Ectodermal cell (in vitro differentiated cells): ENCODE data around the gene BCL11A.
"Not testable (repeated sequence)": the region's sequence is repeated elsewhere in the genome, so short reads cannot be mapped to it uniquely, and the experiment has no call there.

Experiments used
- H3K27ac ChIP-seq: 2 replicates; pipeline ENCODE4 v1.7.0; 2013; ENCODE audit warnings: mild to moderate bottlenecking, low read depth, low read length; ENCODE audit not compliant: insufficient read depth, poor library complexity, severe bottlenecking
- H3K27me3 ChIP-seq: 2 replicates; pipeline ENCODE4 v1.7.0; 2013; ENCODE audit warnings: mild to moderate bottlenecking, low read length; ENCODE audit not compliant: insufficient read depth, control insufficient read depth, poor library complexity, severe bottlenecking
- H3K36me3 ChIP-seq: one replicate; pipeline ENCODE4 v1.7.0; 2013; ENCODE audit warnings: low read length; ENCODE audit not compliant: control insufficient read depth, insufficient read depth
- H3K4me1 ChIP-seq: one replicate; pipeline ENCODE4 v1.7.0; 2013; ENCODE audit warnings: low read length; ENCODE audit not compliant: control insufficient read depth, insufficient read depth
- H3K4me3 ChIP-seq: 2 replicates; pipeline ENCODE4 v1.7.0; 2013; ENCODE audit warnings: low read depth, low read length, control low read depth; ENCODE audit not compliant: insufficient read depth
- H3K9me3 ChIP-seq: 2 replicates; pipeline ENCODE4 v1.7.0; 2013; ENCODE audit warnings: mild to moderate bottlenecking, low read length, moderate library complexity; ENCODE audit not compliant: control insufficient read depth
- WGBS, 2 experiments: methylation state at CpG; one replicate each; pipeline ENCODE4 v1.1.7; 2013; ENCODE audit warnings: missing lambda C conversion rate in 2 of 2; 5-methylcytosine and 5-hydroxymethylcytosine counted together

BCL11A gene

DNA sequence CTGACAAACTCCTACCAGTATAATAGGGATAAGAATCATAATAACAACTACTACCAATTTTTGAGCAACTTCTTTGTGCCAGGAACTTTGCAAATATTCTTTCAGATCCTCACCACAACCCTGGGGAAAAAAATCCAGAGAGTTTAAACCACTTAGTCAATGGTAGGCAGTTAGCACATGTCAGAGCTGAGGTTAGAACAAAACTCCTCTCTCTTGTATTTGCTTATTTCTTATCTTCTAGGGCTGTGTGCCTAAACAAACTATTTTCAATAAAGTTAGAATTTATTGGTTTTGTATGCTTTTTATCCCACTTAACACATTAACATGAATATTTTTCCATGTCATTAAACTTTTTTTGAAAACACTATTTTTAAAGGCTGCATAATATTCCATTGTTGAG is 127.1 kb downstream of the BCL11A start:
- H3K4me3 ChIP-seq, result no peak overlapping the region
- H3K36me3 ChIP-seq, result no peaks in the 10 kb centered on the region
- no peak overlapping the region for H3K27ac ChIP-seq
- no peaks in the 10 kb centered on the region for H3K27me3 ChIP-seq
- no peaks in the 10 kb centered on the region for H3K9me3 ChIP-seq
- peaks cover 10% of the 10 kb centered on the region for H3K4me1 ChIP-seq

DNA sequence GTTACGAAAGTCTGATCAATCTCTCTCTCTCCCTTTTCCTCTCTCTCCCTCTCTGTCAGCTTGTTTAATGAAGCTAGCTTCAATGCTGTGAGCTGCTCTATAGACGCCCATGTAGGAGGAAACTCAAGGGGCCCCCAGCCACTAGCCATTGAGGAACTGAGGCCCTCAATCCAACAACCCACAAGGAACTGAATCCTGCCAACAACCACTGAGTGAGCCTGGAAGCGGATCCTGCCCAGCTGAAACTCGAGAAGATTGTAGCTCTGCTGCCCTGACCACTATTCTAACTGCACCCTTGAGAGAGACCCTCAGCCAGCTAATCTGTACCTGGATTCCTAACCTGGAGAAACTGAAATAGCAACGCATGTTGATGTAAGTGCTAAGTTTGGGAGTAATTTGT is 129.2 kb downstream of the BCL11A start:
- Histone ChIP-seq H3K4me1 (peaks cover 10% of the 10 kb centered on the region), H3K9me3 (no peaks in the 10 kb centered on the region), H3K4me3 (no peak overlapping the region), H3K27ac (no peak overlapping the region), H3K36me3 (no peaks in the 10 kb centered on the region), H3K27me3 (no peaks in the 10 kb centered on the region)
- WGBS, 2 experiments, result 86 to 88% methylated on average over 4 of the region's 5 CpGs

DNA sequence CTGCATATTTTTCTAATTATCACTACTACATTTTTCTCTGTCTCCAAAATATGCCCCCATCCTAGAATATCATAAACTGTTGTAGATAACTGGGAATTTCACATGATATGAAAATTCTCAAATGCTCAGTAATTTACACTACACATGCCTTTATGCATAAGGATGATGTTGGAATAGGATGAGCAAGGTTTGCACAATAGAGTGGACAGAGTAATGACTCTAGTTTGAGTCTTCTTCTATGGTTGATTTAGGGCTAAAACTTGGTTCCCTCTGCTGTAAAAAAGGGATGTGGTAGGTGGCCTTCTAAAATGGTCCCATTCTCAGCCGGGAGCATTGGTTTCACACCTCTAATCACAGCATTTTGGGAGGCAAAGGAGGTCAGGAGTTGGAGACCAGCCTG is 129.9 kb downstream of the BCL11A start:
- peaks cover 10% of the 10 kb centered on the region for H3K4me1 ChIP-seq
- 78 to 100% methylated on average over 1 of the region's 1 CpG for WGBS, 2 experiments
- H3K27me3 ChIP-seq, result peaks cover under 1% of the 10 kb centered on the region
- no peak overlapping the region for H3K27ac ChIP-seq
- H3K36me3 ChIP-seq, result no peaks in the 10 kb centered on the region
- H3K4me3 ChIP-seq, result no peak overlapping the region
- H3K9me3 ChIP-seq, result no peaks in the 10 kb centered on the region

DNA sequence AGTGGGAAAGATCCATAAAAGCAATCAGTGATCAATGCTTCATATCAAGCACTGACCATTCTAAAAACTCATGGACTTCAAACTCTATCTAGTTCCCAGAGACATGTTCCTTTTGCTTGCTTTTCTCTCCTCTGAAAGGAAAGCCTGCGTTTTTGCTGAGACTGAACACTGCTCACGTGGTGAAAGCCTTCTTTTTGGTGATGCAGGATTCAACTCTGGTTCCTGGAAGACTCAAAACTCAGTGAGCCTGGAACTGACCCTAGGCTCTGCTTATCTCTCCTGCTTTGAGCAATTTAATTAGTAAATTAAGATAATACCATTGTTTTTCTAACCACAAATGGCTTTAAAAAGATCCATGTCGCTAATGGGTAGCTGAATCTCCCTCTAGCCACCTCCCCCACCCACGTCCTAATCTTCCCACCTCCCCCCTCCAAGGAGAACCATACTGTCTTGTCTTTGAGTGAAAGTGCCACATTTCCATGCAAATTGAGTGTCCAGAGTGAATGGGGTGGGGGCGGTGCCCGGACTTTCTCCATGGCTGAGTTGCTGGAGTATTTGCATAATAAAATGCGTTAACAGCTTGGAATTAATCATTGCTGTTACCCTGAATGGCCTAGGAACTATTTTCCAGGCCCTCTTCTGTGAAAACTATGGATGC is 130.5 kb downstream of the BCL11A start:
- no peaks in the 10 kb centered on the region for H3K9me3 ChIP-seq
- no peak overlapping the region for H3K27ac ChIP-seq
- H3K36me3 ChIP-seq, result no peaks in the 10 kb centered on the region
- no peak overlapping the region for H3K4me3 ChIP-seq
- H3K27me3 ChIP-seq, result peaks cover 6% of the 10 kb centered on the region
- WGBS, 2 experiments, result 16 to 21% methylated on average over 7 of the region's 7 CpGs
- H3K4me1 ChIP-seq, result peaks cover 10% of the 10 kb centered on the region

DNA sequence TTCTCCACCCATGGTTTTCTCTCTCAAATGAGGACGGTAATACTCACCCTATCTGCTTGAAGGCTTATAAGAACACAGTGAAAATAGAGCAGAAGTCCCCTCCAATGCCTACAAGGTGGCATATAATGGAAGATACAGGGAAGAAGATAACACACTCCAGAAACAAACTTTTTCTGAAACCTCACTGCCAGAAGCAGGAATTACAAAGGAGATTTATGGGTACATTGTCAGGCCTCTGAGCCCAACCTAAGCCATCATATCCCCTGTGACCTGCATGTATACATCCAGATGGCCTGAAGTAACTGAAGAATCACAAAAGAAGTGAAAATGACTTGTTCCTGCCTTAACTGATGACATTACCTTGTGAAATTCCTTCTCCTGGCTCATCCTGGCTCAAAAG is 136.2 kb downstream of the BCL11A start:
- H3K27me3 ChIP-seq, result peaks cover 18% of the 10 kb centered on the region
- not testable (repeated sequence) for H3K4me1 ChIP-seq, H3K27ac ChIP-seq, H3K36me3 ChIP-seq, H3K4me3 ChIP-seq, H3K9me3 ChIP-seq
- 25 to 53% methylated on average over 1 of the region's 1 CpG for WGBS, 2 experiments

DNA sequence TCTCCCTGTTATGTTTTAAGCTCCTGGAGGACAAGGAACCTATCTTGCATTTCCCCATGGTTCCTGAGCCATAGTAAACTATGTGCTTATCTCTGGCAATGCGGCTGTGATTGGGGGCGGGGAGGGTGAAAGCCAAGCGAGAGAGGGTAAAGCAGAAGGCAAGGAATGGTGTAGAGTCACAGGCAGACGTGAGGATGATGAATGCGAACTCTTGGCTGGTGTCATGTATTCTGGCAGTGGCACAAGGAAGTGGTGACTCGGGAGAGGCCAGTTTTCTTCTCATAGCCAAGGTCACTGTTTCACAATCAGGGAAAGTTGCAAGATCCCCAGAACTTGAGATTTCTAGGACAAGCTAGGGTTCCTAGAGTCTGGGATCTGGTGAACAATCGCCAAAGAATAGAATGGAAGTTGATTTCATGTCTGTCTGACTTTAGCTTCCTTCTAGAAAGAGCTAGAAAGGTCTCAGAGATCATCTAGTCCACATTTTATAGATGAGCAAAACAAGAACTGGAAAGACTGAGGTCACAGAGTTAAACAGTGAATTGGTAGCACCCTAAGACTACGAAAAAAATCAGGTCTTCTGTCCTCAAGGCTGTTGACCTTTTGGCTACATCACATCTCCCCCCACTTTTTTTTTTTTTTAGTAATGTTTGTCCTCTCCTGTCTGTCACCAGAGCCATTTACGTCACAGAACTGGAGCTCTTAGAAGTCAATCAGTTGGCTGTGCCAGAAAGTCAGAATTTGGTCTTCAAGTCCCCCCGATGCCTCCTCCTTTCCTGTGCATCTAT is 137.0 kb downstream of the BCL11A start:
- WGBS, 2 experiments, result 72 to 77% methylated on average over 10 of the region's 10 CpGs

DNA sequence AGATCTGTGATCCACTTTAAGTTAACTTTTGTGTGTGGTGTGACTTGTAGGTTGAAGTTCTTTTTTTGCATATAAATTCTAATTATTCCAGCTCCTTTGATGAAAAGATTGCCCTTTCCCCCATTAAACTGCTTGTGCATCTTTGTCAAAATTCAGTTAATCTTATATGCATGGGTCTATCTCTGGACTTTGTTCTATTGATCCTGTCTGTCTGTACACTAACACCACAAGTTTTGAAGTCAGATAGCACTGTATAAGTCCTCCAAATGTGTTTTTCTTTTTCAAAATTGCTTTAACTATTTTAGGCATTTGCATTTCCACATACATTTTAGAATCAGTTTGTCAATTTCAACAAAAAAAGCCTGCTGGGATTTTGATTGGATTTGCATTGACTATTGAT is 137.6 kb downstream of the BCL11A start:
- peaks cover 18% of the 10 kb centered on the region for H3K27me3 ChIP-seq
- no peak overlapping the region for H3K27ac ChIP-seq
- H3K4me1 ChIP-seq, result peaks cover 9% of the 10 kb centered on the region
- H3K36me3 ChIP-seq, result no peaks in the 10 kb centered on the region
- no peak overlapping the region for H3K4me3 ChIP-seq
- H3K9me3 ChIP-seq, result no peaks in the 10 kb centered on the region

More for the DNA sequence above, 137.0 kb downstream of the BCL11A start:
- H3K4me3 ChIP-seq, result no peak overlapping the region
- H3K36me3 ChIP-seq, result no peaks in the 10 kb centered on the region
- H3K4me1 ChIP-seq, result peaks cover 9% of the 10 kb centered on the region
- H3K27me3 ChIP-seq, result peaks cover 18% of the 10 kb centered on the region
- no peak overlapping the region for H3K27ac ChIP-seq
- H3K9me3 ChIP-seq, result no peaks in the 10 kb centered on the region

DNA sequence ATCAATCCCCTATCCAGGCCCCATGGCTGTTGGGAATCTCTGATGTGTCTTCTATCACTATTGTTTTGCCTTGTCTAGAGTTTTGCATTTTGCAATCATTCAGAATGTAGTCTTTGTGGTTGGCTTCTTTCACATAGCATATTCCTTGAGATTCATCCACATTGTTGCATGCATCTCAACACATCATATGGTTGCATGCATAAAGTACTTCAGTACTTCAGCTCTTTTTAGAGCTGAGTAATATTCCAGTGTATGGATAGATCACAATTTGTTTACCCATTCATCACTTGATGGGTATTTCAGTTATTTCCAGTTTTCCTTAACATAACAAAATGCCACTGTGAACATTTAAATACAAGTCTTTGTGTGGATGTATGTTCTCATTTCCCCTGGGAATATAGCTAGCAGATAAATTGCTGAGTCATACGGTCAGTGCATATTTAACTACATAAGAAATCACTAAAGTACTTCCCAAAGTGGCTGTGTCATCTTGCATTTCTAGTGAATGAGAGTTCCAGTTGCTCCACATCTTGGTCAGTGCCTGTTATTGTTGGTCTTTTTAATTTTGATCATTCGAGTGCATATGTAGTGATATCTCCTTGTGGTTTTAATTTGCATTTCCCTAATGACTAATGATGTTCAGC is 138.8 kb downstream of the BCL11A start:
- no peak overlapping the region for H3K27ac ChIP-seq
- H3K27me3 ChIP-seq, result peaks cover 25% of the 10 kb centered on the region
- no peaks in the 10 kb centered on the region for H3K36me3 ChIP-seq
- peaks cover 9% of the 10 kb centered on the region for H3K4me1 ChIP-seq
- 100% methylated on average over 2 of the region's 2 CpGs for WGBS, 2 experiments
- H3K9me3 ChIP-seq, result no peaks in the 10 kb centered on the region
- no peak overlapping the region for H3K4me3 ChIP-seq

DNA sequence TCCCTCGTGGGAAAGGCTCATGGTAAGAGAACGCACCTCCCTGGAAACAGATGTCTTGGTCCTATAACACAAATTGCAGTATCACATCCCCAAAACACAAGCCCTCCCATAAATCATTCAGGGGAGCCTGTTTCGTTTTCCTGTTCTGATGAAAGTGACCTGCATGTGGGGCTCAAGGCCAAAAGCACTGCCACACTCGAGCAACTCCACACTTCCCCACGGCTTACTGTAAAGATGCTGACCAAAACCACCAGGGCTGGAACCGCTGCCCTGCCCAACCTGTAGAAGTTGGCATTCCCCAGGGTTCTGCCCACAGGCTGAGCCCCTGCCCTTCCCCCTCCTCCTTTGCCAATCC is 139.7 kb downstream of the BCL11A start:
- 93% methylated on average over 6 of the region's 6 CpGs for WGBS, 2 experiments
- H3K4me3 ChIP-seq, result no peak overlapping the region

DNA sequence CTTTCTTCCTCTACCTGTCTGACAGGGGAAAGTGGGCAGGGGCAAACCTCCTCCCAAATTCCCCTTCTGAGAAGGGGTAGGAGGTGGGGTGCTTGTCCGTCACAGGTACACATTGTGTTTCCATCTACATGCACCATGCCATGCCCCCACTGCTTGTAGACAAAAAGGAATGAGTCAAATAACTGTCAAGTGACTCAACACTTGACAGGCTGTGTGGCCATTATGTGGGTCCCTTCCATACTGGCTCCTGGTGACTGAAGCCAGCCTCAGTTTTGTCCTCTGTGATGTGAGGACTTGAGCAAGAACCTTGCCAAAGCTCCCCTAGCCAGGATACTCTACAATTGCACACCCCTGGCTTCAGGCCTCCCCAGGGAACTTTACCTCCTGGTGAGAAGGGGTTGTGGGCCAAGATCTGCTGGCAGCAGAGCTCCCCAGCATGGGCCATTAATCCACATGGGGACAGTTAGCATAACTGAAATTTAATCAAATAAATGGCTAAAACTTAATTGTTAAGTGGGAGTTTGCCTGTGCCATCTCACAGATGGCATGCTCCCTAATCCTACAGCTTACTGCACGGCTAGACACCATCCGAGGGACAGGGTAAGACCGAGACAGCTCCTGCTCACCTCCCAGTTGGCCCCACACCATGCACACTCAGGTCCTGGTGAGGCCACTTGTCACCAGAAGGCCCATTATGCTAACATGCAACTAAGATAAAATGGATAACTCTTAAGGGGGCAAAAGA is 140.2 kb downstream of the BCL11A start:
- Histone ChIP-seq H3K27ac (no peak overlapping the region), H3K4me1 (peaks cover 9% of the 10 kb centered on the region), H3K4me3 (no peak overlapping the region), H3K9me3 (no peaks in the 10 kb centered on the region), H3K27me3 (peaks cover 25% of the 10 kb centered on the region), H3K36me3 (no peaks in the 10 kb centered on the region)
- WGBS, 2 experiments, result 95% methylated on average over 4 of the region's 4 CpGs

More for the DNA sequence above, 139.7 kb downstream of the BCL11A start:
- Histone ChIP-seq H3K27me3 (peaks cover 28% of the 10 kb centered on the region), H3K9me3 (no peaks in the 10 kb centered on the region), H3K36me3 (no peaks in the 10 kb centered on the region), H3K27ac (no peak overlapping the region), H3K4me1 (peaks cover 9% of the 10 kb centered on the region)
